Stimulated activated CD8-positive, alpha-beta memory T cell treated with anti-CD3 and anti-CD28 coated beads, Interleukin-12 subunit alpha, Interleukin-12 subunit beta, amount 100 ng/mL, for 1 hour (primary cell): ENCODE measurements around the gene RELA.
"Not testable (repeated sequence)": the region's sequence is repeated elsewhere in the genome, so short reads cannot be mapped to it uniquely, and the experiment has no call there.

Experiments used
- DNase-seq: peaks from one replicate; pipeline ENCODE4 v3.0.0-alpha.2; 2020; ENCODE audit warnings: low read depth

Gene RELA

GRCh38 chr11:65662799-65663638 is at the start of gene RELA:
RELA (minus strand) TSS chr11:65662916; CDS start chr11:65662832, 84 bp downstream.
- DNase-seq: peak; percentile 79

GRCh38 chr11:65711785-65712632 is 49.3 kb upstream of the RELA start, which contains the start of gene KAT5:
KAT5 (plus strand) TSS chr11:65712252; CDS start chr11:65712268, 16 bp downstream.
- peak; percentile 95 for DNase-seq

GRCh38 chr11:65710421-65710820 is 47.7 kb upstream of the RELA start:
- no peak for DNase-seq

DNA sequence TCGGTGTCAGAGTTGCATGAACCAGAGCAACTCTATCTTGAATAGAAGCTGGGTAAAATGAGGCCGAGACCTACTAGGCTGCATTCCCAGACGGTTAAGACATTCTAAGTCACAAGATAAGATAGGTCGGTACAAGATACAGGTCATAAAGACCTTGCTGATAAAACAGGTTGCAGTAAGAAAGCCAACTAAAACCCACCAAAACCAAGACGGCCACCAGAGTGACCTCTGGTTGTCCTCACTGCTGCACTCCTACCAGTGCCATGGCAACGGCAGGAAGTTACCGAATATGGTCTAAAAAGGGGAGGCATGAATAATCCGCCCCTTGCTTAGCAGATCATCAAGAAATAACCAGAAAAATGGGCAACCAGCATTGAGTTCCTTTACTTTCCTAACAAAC is 46.9 kb upstream of the RELA start:
- no peak for DNase-seq

- no peak for DNase-seq
Measured at GRCh38 chr11:65708451-65708850, 45.7 kb upstream of the RELA start.

DNA sequence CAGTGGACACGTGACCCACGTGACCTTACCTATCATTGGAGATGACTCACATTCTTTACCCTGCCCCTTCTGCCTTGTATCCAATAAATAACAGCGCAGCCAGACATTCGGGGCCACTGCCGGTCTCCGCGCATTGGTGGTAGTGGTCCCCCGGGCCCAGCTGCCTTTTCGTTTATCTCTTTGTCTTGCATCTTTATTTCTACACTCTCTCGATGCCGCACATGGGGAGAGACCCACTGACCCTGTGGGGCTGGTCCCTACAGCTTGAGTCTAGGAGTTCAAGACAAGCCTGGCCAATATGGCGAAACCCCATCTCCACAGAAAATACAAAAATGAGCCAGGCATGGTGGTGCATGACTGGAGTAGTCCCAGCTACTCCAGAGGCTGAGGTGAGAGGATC is 44.3 kb upstream of the RELA start:
- DNase-seq: not testable (repeated sequence)

- peak; percentile 56 for DNase-seq
Measured at GRCh38 chr11:65706303-65706763, 43.6 kb upstream of the RELA start.

GRCh38 chr11:65703846-65704245 is 41.1 kb upstream of the RELA start:
- no peak for DNase-seq

- DNase-seq: no peak
Measured at GRCh38 chr11:65701686-65702085, 39.0 kb upstream of the RELA start.

DNA sequence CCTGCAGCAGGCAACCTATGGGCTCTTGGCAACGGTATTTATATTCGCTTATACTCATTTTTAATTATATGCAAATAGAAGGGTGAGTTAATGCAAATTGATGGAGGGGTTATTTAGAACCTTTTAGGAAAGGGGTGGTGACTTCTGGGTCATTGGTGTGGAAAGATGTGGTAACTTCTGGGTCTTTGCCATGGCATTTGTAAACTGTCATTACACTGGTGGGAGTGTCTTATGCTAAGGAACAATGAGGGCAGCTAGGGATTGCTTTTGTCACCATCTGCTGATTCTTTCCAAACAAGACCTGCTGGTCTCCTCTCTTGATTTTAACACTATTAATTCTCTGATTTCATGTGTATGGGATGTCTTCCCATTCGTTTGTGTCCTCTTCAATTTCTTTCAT is 37.7 kb upstream of the RELA start:
- DNase-seq: no peak

GRCh38 chr11:65699306-65699705 is 36.6 kb upstream of the RELA start:
- no peak for DNase-seq

- DNase-seq: no peak
Measured at GRCh38 chr11:65698205-65698604, 35.5 kb upstream of the RELA start.

DNA sequence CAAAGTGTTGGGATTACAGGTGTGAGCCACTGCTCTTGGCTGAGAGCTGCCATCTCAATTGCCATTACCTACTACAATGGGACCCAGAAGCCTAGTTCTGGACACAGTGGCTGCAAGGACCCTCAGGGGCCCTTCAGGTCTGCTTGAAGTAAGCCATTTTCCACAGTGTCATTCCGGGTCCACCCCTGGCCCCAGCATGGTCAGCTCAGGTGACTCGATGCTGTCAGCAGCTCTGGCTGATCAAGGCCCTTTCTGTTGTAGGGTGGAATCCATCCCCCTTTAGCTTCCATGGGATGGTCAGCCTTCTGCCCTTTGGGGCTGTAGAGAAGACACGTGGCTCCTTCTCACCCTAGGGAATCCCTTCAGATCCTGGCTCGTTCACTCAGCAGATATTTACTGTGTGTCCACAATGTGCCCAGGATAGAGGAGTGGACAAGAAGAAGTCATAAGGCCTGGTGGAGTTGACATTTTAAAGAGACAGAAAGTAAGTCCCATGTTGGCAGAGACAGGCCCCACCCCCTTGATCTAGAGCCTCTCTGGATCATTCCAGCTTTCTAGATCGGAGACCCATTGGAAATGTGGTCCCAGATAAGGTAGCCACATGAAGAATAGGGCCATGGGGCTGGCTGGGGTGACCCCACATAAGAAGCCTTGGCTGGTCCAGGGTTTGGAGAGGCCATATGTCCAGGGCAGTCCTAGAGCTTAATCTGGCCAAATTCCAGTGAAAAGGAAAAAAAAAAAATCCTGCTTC is 34.3 kb upstream of the RELA start:
- no peak for DNase-seq

DNA sequence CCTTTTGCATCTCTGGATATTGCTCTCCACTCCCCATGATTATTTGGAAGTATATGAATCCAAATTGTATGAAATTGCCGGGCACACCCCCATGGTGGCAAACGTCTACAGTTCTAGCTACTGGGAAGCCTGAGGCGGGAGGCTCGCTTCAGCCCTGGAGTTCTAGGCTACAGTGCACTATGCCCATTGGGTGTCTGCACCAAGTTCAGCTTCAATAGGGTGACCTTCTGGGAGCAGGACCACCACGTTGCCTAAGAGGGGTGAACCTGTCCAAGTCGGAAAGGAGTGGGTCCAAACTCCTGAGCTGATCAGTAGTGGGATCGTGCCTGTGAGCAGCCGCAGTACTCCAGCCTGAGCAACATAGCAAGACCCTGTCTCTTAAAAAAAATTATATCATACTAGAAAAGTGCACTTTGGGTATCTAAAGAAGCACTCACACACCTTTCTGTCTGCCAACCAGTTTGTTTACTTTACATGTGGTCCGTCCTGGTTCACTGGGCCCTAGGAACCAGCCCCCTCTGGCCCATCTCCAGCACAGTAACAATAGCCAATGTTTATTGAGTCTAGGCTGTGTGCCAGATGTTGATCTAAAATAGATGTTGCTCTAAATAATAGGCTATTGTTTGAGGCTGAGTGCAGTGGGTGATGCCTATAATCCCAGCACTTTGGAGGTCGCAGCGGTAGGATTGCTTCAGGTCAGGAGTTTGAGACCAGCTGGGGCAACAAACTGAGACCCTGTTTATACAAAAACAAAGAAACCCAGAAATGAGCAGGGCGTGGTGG is 32.9 kb upstream of the RELA start:
- DNase-seq: no peak

DNA sequence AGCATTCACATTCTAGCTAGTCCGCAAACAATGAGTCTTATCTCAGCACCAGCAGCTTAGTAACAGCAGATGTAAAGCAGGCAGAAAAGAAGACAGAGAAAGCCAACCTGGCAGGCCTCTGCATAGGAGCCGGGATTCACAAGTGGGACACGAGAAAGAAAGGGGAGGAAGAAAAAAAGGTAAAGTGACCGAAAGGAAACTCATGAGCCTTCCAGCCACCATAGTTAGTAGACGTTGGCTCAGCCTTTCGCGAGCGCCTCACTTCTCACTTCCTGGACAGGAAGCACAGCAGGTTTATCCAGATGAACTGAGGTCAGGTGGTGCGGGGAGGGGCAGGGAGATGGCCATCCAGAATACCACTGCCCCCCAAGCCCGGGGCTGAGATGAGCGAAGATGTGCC is 29.7 kb upstream of the RELA start:
- DNase-seq: no peak

DNA sequence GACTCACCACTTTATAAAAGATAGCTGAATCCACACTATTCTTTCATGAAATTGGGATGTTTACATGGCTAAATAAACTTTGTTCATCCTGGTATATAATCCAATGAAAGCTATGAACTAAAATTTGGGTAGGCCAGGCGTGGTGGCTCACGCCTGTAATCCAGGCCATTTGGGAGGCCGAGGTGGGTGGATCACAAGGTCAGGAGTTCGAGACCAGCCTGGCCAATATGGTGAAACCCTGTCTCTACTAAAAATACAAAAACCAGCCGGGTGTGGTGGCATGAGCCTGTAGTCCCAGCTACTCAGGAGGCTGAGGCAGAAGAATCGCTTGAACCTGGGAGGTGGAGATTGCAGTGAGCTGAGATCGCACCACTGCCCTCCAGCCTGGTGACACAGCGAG is 29.1 kb upstream of the RELA start:
- DNase-seq: not testable (repeated sequence)

- no peak for DNase-seq
Measured at GRCh38 chr11:65685981-65686380, 23.3 kb upstream of the RELA start.

- DNase-seq: not testable (repeated sequence)
Measured at GRCh38 chr11:65683480-65683879, 20.8 kb upstream of the RELA start.

DNA sequence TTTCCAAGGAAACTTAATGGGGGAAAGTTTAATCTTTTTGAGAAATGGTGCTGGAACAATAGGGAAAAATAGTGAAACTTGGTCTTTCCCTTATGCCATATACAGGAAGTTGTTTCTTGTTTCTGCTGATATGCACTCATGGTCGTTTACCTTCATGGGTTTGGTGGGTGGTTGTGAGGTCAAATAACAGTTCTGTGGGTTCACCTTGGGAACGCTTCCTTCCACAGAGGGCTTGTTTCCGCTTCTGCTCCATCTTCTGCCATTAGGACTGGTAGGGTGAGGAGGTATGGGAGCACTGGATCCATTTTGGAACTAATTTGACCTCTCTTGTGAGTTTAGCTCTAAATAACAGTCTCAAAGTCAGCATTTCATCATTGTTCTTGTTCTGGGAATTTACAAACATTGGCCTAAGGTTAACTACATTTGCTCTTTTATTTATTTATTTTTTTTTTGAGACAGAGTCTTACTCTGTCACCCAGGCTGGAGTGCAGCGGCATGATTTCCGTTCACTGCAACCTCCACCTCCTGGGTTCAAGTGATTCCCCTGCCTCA is 17.6 kb upstream of the RELA start:
- no peak for DNase-seq

GRCh38 chr11:65672982-65673381 is 10.3 kb upstream of the RELA start:
- DNase-seq: no peak
